ENCODE data around the gene CCDC74A.
"Not testable (repeated sequence)": the region's sequence is repeated elsewhere in the genome, so short reads cannot be mapped to it uniquely, and the experiment has no call there.

CCDC74A gene

DNA sequence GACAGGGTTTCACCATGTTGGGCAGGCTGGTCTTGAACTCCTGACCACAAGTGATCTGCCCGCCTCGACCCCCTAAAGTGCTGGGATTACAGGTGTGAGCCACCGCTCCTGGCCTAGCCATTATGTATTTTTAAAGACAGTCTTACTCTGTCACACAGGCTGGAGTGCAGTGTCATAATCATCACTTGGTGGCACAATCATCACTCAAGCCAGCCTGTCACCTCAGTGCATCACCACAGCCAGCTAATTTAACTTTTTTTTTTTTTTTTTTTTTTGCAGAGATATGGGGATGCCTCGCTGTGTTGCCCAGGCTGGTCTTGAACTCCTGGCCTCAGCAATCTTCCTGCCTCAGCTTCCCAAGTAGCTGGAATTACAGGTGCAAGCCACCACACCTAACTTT, 24.1 kb upstream of the CCDC74A start:
- not testable (repeated sequence) for DNase-seq

GRCh38 chr2:131504082-131504750, 23.5 kb upstream of the CCDC74A start:
- DNase-seq = not testable (repeated sequence)

GRCh38 chr2:131509615-131510014, 18.1 kb upstream of the CCDC74A start:
- DNase-seq = no peak

DNA sequence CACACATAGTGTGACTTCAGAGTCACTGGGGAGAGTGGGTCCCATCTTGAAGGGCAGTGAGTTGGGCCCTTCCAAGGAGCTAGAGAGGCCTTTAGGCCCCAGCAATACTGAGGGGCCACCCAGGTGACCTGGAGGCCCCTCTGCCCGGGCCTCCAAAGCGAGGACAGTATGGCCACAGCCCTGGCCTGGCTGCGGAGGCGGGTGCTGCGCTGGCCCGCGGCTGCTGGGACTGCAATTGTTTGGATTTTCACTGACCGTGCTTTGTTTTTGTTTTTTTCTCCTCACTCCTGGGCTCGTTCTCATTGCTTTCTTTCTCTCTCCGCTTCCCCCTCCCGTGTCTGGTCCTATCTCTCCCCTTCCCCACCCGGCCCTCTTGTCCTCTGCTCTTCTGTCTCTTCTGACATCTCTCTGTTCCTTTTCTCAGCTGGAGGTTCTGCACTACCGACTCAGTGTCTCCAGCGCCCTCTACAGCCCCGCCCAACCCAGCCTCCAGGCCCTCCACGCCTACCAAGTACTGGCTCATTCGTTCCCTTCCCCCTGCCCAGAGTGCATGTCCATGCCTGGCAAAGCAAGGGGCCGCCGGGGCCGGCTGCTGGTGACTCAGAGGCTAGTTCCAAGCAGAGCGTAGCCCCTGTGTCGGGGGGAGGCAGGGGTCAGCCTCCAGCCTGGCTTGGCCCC, 16.3 kb upstream of the CCDC74A start:
- DNase-seq = not testable (repeated sequence)

- not testable (repeated sequence) for DNase-seq
Measured at GRCh38 chr2:131511969-131512870, 15.5 kb upstream of the CCDC74A start.

DNA sequence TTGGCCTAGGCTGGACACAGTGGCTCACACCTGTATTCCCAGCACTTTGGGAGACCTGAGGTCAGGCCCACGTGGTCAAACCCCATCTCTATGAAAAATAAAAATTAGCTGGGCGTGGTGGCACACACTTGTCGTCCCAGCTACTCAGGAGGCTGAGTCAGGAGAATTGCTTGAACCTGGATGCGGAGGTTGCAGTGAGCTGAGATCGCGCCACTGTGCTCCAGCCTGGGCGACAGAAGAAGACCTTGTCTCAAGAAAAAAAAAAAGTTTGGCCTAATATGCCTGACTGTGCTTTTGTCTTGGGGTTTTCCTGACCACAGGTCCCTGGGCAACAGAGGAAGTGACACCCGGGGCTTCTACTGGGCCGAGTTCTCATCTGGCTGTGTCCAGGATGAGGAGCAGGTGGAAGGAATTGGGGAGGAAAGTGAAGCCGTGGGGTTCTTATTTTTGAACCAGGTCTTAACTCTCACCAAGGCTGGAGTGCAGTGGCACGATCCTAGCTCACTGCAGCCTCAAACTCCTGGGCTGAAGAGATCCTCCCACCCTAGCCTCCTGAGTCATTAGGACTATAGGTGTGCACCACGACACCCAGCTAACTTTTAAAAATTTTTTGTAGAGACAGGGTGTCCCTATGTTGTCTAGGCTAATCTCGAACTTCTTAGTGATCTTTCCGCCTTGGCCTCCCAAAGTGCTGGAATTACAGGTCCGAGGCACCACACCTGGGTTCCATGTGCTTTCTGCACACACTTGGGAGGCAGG, 13.1 kb upstream of the CCDC74A start:
- DNase-seq = not testable (repeated sequence)

- not testable (repeated sequence) for DNase-seq
Measured at GRCh38 chr2:131515235-131515634, 12.5 kb upstream of the CCDC74A start.

- DNase-seq = no peak
Measured at GRCh38 chr2:131516011-131516410, 11.7 kb upstream of the CCDC74A start.

DNA sequence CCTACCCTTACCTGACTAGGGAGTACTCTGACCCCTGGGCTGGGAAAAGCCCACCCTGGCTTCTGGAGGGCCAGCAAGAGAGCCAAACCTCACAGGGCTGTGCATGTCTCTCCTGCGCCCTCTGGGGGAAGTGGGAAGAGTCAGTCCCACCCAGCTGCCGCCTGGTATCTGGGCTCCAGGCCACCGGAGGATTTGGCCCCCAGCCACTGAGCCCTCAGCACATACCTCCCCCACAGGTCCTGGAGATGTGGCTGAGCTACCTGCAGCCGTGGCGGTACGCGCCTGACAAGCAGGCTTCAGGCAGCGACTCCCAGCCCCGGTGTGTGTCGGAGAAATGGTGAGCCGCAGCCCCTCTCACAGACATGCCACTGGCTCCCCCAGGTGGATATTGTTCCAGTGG, 11.1 kb upstream of the CCDC74A start:
- DNase-seq = not testable (repeated sequence)

GRCh38 chr2:131517106-131517831, 10.4 kb upstream of the CCDC74A start:
- no peak for DNase-seq

- DNase-seq = not testable (repeated sequence)
Measured at GRCh38 chr2:131517856-131518255, 9.8 kb upstream of the CCDC74A start.

GRCh38 chr2:131518531-131518930, 9.2 kb upstream of the CCDC74A start:
- not testable (repeated sequence) for DNase-seq

DNA sequence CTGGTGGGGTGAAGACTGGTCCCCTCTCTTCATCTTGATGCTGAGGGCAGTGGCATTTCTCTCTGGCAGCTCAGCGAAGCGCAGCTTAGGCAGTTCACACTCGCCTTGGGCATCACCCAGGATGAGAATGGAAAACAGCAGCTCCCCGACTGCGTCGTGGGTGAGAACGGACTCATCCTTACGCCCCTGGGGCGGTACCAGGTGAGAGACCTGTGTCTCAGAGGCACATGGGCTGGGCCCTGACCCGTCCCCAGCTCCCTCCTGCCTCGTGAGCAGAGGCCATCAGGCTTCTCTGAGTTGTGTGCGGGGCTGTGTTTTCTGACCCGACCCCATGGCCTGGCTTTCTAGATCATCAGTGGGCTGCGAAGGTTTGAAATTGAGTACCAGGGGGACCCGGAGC, 8.2 kb upstream of the CCDC74A start:
- DNase-seq = no peak

DNA sequence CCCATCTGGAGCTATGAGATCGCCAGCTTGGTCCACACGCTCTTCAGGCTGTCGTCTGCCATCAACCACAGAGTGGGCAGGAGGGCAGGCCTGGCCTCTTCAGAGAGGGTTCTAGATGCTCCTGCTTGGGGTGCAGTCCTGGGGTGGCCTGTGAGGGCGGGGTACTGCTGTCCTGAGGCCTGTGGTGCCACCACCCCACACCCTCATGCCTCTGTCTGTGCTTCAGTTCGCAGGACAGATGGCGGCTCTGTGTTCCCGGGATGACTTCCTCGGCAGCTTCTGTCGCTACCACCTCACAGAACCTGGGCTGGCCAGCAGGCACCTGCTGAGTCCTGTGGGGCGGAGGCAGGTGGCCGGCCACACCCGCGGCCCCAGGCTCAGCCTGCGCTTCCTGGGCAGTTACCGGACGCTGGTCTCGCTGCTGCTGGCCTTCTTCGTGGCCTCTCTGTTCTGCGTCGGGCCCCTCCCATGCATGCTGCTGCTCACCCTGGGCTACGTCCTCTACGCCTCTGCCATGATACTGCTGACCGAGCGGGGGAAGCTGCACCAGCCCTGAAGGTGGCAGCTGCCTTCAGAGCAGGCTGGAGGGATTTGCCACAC, 7.7 kb upstream of the CCDC74A start:
- not testable (repeated sequence) for DNase-seq

DNA sequence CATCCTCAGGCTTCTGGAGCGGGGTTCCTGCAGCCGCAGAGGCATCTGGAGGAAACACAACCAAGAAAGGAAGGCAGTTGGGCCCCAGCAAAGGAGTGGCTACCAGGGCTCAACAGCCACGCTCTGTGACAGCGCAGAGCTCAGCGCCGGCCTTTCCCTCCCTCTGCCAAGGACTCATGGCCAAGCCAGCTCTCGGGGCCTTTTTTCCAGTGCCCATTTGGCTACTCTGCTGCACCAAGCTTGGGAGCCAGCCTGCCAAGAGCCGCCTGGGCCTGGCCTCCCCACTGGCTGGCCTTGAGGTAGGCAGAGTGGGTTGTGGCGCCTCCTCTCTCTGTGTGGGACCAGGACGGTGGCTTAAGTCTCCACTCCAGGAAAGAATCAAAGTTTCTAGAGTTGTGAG, 7.2 kb upstream of the CCDC74A start:
- DNase-seq = no peak

GRCh38 chr2:131521524-131521923, 6.2 kb upstream of the CCDC74A start:
- DNase-seq = not testable (repeated sequence)

DNA sequence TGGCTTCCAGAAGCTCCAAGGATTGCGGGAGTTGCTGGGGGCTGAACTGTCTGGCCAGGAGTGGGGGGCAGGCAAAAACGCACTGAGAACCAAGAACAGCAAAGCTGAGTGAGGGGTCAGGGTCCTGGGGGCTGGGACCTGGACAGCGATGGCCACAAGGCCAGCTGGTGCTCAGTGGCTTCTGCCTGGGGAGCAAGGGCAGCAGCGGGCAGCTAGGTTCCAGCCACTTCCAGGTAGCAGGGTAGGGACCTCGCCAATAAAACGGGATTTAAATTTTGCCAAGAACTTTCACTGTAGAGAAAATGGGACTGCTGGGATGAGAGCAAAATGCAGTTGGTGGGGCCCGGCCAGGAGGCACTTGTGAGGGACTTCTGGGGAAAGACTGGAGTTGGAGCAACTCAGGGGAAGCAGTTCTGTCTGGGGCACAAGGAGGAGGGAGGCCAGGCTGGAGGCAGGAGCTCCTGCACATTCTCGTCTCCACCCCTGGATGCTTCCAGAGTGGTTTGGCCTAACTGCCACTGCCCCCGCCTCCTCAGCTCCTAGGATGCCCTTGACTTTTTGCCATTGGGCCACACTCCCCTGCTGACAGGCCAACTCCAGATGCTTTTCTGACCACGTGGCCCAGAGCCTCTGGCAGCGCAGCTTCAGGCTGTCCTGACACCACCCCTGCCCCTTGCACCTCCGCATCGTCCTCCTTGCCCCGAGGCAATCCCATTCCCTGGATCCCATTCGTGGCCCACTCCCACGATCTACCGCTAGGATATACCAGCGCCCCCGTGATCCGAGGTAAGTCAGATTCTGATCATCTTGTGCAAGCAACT, 5.5 kb upstream of the CCDC74A start:
- no peak for DNase-seq

DNA sequence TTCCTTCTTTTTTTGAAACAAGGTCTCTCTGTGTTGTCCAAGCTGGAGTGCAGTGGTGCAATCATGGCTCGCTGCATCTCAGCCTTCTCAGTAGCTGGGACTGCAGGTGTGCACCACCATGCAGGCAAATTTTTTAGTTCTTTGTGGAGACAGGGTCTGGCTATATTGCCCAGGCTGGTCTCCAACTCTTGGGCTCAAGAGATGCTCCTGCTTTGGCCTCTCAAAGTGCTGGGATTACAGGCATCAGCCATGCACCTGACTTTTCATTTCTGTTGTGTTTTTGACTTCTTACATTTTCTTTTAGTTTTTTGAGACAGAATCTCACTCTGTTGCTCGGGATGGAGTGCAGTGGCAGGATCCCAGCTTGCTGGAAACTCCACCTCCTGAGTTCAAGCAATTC, 2.4 kb upstream of the CCDC74A start:
- not testable (repeated sequence) for DNase-seq

DNA sequence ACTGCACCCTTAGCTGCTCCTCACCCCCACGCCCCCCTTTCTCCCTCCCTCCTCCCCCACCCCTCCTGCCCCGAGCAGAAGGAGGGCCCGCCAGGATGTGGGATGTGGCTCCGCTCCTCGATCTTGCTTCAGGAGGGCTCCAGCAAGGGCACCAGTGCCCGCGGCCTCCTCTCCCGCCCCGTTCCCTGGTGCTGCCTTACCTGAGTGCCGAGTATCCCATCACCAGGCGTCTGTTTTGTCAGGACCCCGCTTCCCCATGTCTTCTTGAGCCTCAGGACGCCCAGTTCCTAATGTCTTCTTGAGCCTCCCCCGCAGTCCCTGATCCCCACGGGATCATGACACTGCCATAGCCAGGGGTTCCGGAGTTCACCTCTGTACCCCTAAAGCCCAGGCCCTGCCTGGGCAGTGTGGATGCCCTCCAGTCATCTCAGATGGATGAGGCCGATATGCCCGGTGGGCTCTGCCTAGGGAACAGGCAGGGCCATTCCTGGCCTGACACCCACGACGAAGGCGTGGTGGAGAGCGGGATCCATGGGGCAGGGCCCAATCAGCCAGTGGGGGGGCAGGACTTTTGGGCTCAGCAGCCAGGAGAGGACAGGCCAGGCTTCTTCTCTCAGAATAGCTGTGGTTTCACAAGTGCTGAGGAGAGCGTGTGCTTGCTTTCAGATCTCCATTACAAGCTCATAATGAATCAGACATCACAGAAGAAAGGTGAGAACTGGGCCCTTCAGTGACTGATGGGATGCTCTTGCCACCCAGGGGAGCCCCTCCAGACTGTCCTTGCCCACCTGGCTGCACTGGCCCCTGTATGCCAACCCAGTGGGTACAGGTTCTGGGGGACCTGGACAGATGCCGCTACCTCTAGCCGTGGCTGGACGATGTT, 1.5 kb downstream of the CCDC74A start:
- DNase-seq = not testable (repeated sequence)
